ENCODE data around the gene C1orf167.

The C1orf167 gene

DNA sequence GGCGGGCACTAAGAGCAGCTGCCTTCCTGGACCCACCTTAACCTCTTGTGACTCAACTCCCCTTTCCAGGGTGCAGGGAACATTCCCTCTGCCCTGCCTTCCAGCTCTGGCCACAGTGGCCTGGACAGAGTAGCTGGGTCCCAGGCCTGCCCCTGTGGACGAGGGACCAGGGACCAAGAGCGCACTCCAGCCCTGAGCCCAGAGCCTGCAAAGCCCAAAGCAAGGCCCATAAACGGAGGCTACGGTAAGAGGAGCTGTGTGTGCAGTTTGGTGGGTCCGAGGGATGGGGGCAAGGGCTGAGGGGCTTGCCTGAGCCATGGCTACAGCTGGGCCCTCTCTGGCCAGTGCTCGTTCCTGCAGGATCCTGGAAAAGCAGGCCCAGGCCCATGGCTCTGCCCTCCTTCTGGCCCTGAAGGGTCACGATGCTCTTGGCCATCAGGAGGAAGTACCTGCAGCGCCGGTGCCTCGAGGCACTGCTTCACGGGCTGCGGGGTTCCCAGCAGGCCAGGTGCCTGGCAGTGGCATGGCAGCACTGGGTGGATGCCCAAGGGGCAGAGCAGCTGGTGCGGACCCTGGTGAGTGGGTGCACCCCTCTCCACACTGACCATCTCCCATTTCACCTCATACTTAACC lies 25.9 kb downstream of the C1orf167 start:
- DNase-seq, result no peak

GRCh38 chr1:11788549-11789053 lies 26.6 kb downstream of the C1orf167 start:
- DNase-seq, result no peak

DNA sequence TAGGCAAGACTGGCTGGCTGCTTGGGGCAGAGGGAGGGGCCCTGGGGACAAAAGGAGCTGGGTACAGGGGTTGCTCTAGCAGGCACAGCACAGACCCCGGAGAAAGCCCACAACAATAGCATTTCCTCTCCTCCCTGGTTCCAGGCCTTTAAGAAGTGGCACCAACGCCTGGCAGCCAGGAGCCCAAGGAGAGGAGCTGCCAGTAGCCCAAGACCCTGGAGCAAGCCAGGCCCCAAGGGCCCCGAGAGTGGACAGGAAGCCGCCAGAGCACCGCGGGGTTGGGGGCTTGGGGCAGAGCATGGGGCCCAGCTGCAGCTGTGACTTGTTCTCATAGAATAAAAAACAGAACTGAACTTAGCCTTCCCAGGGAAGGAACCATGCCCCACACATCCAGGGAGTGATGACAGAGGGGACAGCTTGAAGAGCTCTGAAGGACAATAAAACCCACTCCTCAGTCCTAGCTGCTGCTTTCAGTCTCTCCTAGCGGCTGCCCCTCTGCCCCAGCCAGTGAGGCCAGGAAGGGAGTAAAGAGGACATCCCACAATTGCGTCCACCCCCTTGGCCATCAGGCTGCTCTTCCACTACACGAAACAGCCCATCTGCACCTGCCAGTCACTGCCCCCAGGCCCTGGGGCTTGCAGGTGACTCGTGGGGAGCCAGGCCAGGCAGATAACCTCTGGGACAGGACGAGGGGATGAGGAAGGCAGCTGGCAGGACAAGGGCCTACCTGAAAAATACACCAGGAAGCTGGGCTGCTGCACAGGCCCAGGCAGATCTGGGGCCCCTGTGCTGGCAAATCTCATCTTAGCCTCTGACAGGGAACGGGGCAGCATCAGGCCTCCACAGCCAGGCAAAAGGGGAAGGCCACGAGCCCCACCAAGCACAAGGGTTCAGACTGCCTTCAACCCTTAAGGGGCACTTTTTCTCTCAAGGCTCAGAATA lies 27.4 kb downstream of the C1orf167 start:
- DNase-seq, result no peak

GRCh38 chr1:11790101-11790879 lies 28.3 kb downstream of the C1orf167 start:
- no peak for DNase-seq

GRCh38 chr1:11790880-11791715 lies 29.1 kb downstream of the C1orf167 start:
- no peak for DNase-seq

GRCh38 chr1:11792106-11792505 lies 30.1 kb downstream of the C1orf167 start:
- no peak for DNase-seq

GRCh38 chr1:11793819-11794218 lies 31.8 kb downstream of the C1orf167 start:
- no peak for DNase-seq

DNA sequence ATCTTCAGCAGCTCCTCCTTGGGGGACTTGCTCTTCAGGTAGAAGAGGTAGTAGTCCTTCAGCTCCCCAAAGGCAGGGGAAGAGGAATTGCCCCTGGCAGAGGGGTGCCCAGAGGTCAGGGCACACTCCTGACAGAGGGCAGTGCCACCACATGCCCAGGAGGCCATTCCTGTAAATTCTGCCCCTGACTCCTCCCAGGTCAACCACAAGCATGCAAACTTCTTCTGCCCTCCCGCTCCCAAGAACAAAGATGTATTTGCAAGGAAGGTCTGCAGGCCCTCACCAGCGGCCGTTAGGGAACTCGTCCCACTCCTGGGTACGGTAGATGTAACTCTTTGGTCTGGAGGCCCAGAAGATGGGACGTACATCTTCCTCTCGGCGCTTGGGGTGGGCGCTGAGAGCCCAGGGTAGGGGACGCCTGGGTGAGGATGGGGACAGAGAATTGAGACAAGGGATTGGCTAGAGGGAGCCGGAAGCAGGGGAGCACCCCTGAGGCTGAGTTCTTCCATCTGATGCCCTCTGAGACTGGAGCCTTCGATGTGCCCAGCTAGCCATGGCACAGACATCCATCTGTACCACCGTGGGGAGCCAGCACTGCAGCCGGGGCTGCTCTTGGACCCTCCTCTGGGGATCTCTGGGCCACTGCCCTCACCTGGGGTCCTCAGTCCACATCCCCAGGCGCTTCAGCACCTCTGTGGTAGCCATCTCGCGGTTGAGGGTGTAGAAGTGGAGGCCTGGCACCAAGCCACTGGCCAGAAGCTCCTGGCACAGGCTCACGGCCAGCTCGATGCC lies 32.6 kb downstream of the C1orf167 start:
- DNase-seq, result no peak

GRCh38 chr1:11795238-11795890 lies 33.4 kb downstream of the C1orf167 start:
- DNase-seq, result no peak

- no peak for DNase-seq
Observed at GRCh38 chr1:11796036-11796828, 34.2 kb downstream of the C1orf167 start.

DNA sequence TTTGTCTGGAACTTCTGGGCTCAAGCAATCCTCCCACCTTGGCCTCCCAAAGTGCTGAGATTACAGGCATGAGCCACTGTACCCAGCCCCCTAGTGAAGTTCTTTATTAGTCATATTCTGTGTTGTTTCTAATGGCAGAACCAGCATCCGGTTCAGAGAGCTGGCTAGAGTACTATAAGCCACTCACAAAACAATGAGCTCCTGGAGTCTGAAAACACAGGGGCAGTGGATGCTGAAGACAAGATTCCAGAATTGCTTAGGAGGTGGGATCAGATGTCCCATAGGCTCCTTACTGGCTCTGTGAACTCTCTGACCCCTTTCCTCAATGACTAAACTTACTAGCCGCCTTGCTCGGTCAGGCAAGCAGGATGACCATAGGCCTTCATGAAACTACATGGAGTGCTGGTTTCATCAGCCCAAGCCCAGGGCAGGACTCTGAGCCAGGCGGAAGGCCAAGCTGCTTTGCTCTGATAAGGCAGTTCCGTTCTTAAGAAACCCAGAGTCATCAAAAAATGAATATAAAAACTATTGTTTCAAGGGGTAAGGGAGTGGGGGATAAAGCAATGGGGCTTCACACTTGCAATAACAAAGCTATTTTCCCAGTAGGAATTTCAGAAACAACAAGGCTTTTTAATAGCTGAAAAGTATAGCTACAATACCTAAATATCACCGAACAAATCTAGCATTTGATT lies 35.7 kb downstream of the C1orf167 start:
- no peak for DNase-seq

DNA sequence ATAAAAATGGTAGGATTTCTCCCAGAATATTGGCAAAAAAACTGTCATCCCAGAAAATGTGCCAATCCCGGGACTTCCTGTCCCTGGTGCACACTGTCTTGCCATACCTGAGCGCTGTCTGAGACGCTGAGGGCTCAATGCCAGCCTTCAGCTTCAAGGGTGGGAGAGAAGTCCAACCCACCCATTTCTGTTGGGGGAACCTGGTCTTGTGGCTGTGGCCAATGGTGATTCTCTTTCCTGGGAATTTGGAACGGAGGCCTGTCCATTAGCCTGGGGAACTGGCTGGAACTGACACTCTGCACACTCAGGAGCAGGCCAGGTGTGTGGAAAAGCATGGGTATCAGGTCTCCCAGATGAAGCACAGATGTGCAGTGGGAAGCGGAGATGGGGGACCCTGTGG lies 37.1 kb downstream of the C1orf167 start:
- DNase-seq, result no peak

DNA sequence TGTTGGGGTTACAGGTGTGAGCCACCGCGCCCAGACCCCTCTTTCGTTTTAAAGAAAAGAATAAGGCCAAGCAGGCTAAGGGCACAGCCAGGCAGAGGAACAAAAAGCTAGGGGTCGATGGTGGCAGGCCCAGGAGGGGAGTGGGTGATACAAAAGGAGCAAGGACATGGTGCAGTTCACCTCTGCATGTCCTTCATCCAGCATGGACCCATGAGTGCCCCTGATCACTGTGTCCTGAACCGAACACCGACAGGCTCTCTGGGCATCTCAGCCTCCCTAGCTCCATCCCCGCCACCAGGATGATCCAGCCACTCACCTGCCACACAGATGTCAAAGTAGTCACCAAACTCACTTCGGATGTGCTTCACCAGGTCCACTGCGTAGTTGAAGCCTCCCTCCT lies 37.9 kb downstream of the C1orf167 start:
- DNase-seq, result no peak

DNA sequence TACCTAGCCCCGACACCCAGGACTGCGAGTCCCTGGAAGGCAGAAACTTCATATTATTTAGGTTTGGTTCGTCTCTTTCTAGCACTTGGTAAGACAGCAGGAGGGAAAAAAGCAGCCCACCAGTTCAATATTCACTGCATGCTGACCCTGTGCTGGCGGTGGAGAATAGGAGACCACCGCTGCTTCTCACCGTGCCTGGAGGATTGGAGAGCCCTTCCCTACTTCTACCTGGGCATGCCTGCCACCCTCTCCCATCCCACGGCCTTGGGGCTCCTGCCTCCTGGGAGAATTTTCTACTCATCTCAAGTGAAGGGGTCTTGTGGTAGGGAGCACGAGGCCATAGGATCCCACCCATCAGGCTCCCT lies 38.4 kb downstream of the C1orf167 start:
- DNase-seq, result no peak

DNA sequence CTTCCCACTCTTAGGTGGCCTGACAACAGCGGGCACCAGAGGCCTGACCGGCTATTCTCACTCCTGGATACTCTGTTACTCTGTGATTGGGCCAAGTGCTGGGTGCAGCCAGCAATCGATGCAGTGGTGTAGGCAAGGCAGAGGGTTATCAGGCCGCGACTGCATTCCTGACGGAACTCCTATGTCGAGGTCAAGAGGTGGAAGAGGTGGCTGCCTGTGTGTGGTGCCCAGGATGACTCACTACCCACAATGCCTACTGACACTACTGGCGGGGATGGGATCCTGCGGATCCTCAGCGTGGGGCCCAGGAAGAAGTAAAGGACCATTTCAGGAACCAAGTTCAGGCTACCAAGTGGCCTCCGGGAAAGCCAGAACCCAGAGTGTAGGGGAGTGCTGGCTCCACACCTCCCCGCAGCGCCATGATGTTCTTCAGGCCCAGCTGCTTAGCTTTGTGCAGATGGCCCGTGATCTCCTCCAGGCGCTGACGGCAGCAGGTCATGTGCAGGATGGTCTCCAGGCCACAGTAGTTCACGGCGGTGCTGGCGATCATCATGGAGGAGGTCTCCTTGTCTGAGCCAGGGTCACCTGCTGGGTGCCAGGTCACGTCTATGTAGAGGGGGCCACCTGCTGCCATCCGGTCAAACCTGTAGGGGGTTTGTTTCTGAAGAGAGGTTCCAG lies 38.9 kb downstream of the C1orf167 start:
- DNase-seq, result no peak

DNA sequence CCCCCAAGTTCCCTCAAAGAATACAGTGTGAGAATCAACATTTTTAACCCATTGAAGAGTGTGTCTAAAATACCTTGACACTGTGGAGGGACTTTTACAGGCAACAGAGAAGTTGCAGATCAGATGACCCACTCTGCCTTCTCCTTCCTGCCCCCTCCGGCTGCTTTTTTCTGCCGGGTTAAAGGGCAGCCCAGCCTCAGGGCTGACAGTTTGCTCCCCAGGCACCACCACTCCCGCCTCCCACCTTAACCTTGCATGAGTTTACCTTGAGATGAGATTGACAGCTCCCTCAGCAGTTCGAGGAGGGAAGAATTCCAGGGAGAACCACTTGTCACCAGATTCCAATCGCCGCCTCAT lies 40.6 kb downstream of the C1orf167 start:
- DNase-seq, result no peak

DNA sequence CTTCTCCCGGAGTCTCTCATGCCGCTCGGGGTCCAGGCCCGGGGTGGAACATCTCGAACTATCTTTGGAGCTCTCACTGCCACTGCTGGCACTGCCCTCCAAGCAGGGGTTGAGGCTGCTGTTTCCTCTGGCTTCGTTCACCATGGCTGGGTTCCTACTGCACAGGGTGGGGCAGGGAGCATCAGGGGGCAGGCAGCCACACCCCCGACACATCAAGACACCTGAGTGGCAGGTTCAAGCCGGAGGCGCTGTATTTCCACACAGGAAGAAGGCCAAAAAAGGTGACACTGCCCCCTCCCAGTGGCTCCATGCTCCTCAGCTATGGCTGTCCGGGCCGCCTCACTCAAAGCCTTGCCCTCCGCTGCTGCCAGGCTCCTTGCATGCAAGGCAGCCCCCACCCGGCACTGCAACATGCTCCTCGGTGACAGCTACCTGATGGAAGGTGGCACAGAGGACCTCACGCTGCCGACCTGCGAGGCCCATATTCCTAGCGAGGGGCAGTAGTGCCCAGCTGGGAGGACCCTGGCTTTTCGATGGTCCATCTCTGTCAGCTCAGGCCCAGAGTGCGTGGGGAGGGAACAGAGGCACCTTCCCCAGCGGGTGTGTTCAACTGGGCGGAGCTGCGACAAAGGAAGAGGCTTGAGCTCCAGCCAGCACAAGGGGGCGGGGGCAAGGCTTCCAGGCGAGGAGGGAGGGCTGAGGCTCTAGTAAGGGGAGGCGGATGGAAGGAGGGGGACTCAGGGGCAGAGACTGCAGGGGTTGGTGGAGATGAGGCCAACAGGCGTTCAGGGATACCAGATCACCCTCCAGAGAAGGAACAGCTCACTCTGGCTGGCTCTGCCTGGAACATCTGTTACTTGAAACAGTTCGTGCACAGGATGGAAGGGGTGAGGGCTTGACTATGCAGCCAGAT lies 41.2 kb downstream of the C1orf167 start:
- peak; percentile 85 for DNase-seq

Data from stimulated activated CD4-positive, alpha-beta T cell treated with anti-CD3 and anti-CD28 coated beads, Interleukin-15, amount 100 ng/mL, for 24 hours (primary cell).